AG04449 (cell line): ENCODE data around the gene CREBRF.
A peak's percentile ranks its signal among the peaks of the same experiment; 100 is the strongest.
"Not testable (repeated sequence)": the region's sequence is repeated elsewhere in the genome, so short reads cannot be mapped to it uniquely, and the experiment has no call there.

ENCODE experiments used
- CTCF ChIA-PET: fragments of 350-600 bp; formaldehyde crosslinking; extraction: SDS; loops from one replicate; lab custom pipeline; 2021; ENCODE audit warnings: antibody characterized with exemption; lab: Yijun Ruan, JAX
- POLR2A ChIA-PET: fragments of 400-600, 350-600 bp; formaldehyde crosslinking; extraction: SDS; loops from one replicate; lab custom pipeline; 2020; ENCODE audit warnings: antibody characterized with exemption, inconsistent platforms; lab: Yijun Ruan, JAX
- DNase-seq: peaks from one replicate; pipeline ENCODE4 v3.0.0-alpha.2; 2010; ENCODE audit warnings: low read depth, low spot score
- H3K4me3 ChIP-seq: 2 replicates; pipeline ENCODE4 v1.5.1; 2011; ENCODE audit warnings: low read depth, mild to moderate bottlenecking, control low read depth, low read length
- CTCF ChIP-seq: IDR thresholded peaks from one replicate; pipeline ENCODE4 v1.5.1; 2011; ENCODE audit warnings: mild to moderate bottlenecking, moderate library complexity, low read length, control low read depth, inconsistent platforms; ENCODE audit not compliant: insufficient read depth; ENCODE audit errors: missing control alignments

The CREBRF gene

GRCh38 chr5:173014671-173015070 lies 41.5 kb upstream of the CREBRF start:
- CTCF ChIA-PET = interaction anchor here (0.9 to 1.2 kb wide), 3 partner anchors 28 to 562 kb away, joined by 3 read pairs; partner anchors contain the start of gene BNIP1
- TF ChIP-seq CTCF = no peak
- DNase-seq = no peak
- H3K4me3 ChIP-seq = no peak overlapping the region
- POLR2A ChIA-PET = no interaction called here

GRCh38 chr5:173015192-173015591 lies 41.0 kb upstream of the CREBRF start:
- no peak overlapping the region for H3K4me3 ChIP-seq
- no peak for DNase-seq
- TF ChIP-seq CTCF = no peak
- POLR2A ChIA-PET = no interaction called here
- CTCF ChIA-PET = interaction anchor here (0.9 to 1.2 kb wide), 4 partner anchors 28 to 562 kb away, joined by 3 read pairs; partner anchors contain the start of gene BNIP1

- ChIA-PET POLR2A (interaction anchor here (1.0 kb wide), 1 partner anchor 14 kb away, joined by 3 read pairs; no protein-coding TSS in a partner anchor), CTCF (interaction anchor here (0.9 to 1.8 kb wide), 6 partner anchors 23 to 563 kb away, joined by 3 to 4 read pairs (median 3); partner anchors contain the start of gene BNIP1)
- no peak for TF ChIP-seq CTCF
- H3K4me3 ChIP-seq = no peak overlapping the region
- no peak for DNase-seq
Measured at GRCh38 chr5:173015598-173016455, 40.3 kb upstream of the CREBRF start.

GRCh38 chr5:173016598-173017046 lies 39.5 kb upstream of the CREBRF start:
- no peak for TF ChIP-seq CTCF
- CTCF ChIA-PET = interaction anchor here (1.0 to 1.8 kb wide), 2 partner anchors 22 to 61 kb away, joined by 3 to 4 read pairs; no protein-coding TSS in a partner anchor
- no peak overlapping the region for H3K4me3 ChIP-seq
- DNase-seq = peak; percentile 34
- POLR2A ChIA-PET = interaction anchor here (1.0 kb wide), 1 partner anchor 13 kb away, joined by 3 read pairs; no protein-coding TSS in a partner anchor

- POLR2A ChIA-PET = interaction anchor here (1.0 kb wide), 1 partner anchor 13 kb away, joined by 3 read pairs; no protein-coding TSS in a partner anchor
- H3K4me3 ChIP-seq, DNase-seq: not testable (repeated sequence)
- CTCF ChIA-PET = interaction anchor here (1.0 to 1.8 kb wide), 2 partner anchors 22 to 60 kb away, joined by 3 to 4 read pairs; no protein-coding TSS in a partner anchor
Measured at GRCh38 chr5:173017087-173017486, 39.1 kb upstream of the CREBRF start.

- ChIA-PET CTCF (interaction anchor here (1.0 to 1.2 kb wide), 2 partner anchors 34 to 40 kb away, joined by 3 read pairs; partner anchors contain the start of gene ATP6V0E1), POLR2A (no interaction called here)
- TF ChIP-seq CTCF = no peak
- no peak overlapping the region for H3K4me3 ChIP-seq
- no peak for DNase-seq
Measured at GRCh38 chr5:173018358-173018757, 37.8 kb upstream of the CREBRF start.
